GM23338 (cell line): Measurements from ENCODE around the gene TUBA8.

Experiments
- CREB1 ChIP-seq: fragments of 250-450 bp; sonication (Bioruptor Pico); IDR thresholded peaks from 2 replicates; pipeline ENCODE4 v1.5.0; 2020; ENCODE audit warnings: low read depth, mild to moderate bottlenecking, moderate library complexity
- EZH2 ChIP-seq: fragments of 200-600 bp; sonication (generic); IDR thresholded peaks from one replicate; pipeline ENCODE4 v1.8.0; 2017; ENCODE audit warnings: antibody characterized with exemption, mild to moderate bottlenecking, low read depth; ENCODE audit not compliant: unreplicated experiment
- EZH2phosphoT487 ChIP-seq: fragments of 200-600 bp; sonication (generic); IDR thresholded peaks from one replicate; pipeline ENCODE4 v1.8.1; 2018; ENCODE audit warnings: antibody characterized with exemption; ENCODE audit not compliant: unreplicated experiment
- JUNB ChIP-seq: IDR thresholded peaks from one replicate; pipeline ENCODE4 v1.6.1; 2016; ENCODE audit warnings: antibody characterized with exemption; ENCODE audit not compliant: unreplicated experiment
- NANOG ChIP-seq: IDR thresholded peaks from 2 replicates; pipeline ENCODE4 v1.6.1; 2016; ENCODE audit warnings: antibody characterized with exemption, borderline replicate concordance
- POLR2AphosphoS5 ChIP-seq: IDR thresholded peaks from 2 replicates; pipeline ENCODE4 v1.6.1; 2016; ENCODE audit warnings: antibody characterized with exemption, low read depth
- ZNF331 ChIP-seq: fragments of 250-450 bp; sonication (Bioruptor Pico); IDR thresholded peaks from 2 replicates; pipeline ENCODE4 v1.5.0; 2020; ENCODE audit warnings: low read depth, mild to moderate bottlenecking, moderate library complexity
- TF ChIP-seq, protein P1 (sequence below), 2 experiments: fragments of 200-600 bp in 1 of 2; sonication (generic) in 1 of 2; conservative IDR thresholded peaks; 2 replicates each; pipeline versions ENCODE4 v1.5.1 to v1.6.1; 2016 to 2017; ENCODE audit warnings: antibody characterized with exemption in 2 of 2, low read depth in 2 of 2, mild to moderate bottlenecking in 2 of 2, moderate library complexity in 1 of 2
- TF ChIP-seq, protein P2 (sequence below): IDR thresholded peaks from one replicate; pipeline ENCODE4 v1.6.1; 2018; ENCODE audit warnings: antibody characterized with exemption; ENCODE audit not compliant: unreplicated experiment

DNA sequence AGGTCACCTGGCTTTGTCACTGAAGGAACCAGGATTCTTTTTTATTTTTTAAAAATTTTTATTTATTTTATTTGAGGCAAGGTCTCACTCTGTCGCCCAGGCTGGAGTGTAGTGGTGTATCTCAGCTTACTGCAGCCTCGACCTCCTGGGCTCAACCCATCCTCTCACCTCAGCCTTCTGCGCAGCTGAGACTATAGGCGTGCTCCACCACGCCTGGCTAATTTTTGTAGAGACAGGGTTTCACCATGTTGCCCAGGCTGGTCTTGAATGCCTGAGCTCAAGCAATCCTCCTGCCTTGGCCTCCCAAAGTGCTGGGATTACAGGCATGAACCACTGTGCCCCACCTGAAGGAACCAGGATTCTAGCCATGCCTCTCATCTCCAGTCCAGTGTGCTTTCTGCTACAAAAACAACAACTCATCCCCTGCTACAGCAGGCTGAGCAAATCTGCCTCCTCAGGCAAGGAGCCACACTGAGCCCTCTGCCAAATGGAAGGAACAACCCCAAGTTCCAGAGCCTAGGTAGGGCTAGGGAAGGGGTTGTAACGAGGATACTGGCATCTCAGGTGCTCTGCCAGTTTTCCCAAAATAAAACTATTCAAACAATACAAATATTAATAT lies 35.4 kb upstream of the TUBA8 start:
- TF ChIP-seq, protein P1, sequence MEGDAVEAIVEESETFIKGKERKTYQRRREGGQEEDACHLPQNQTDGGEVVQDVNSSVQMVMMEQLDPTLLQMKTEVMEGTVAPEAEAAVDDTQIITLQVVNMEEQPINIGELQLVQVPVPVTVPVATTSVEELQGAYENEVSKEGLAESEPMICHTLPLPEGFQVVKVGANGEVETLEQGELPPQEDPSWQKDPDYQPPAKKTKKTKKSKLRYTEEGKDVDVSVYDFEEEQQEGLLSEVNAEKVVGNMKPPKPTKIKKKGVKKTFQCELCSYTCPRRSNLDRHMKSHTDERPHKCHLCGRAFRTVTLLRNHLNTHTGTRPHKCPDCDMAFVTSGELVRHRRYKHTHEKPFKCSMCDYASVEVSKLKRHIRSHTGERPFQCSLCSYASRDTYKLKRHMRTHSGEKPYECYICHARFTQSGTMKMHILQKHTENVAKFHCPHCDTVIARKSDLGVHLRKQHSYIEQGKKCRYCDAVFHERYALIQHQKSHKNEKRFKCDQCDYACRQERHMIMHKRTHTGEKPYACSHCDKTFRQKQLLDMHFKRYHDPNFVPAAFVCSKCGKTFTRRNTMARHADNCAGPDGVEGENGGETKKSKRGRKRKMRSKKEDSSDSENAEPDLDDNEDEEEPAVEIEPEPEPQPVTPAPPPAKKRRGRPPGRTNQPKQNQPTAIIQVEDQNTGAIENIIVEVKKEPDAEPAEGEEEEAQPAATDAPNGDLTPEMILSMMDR (conservative IDR thresholded peaks at IDR 0.05; ENCODE audit: low read depth in 2 of 2): no peak
- TF ChIP-seq POLR2AphosphoS5: no peak
- TF ChIP-seq EZH2phosphoT487: no peak
- no peak for TF ChIP-seq EZH2
- TF ChIP-seq, protein P2, sequence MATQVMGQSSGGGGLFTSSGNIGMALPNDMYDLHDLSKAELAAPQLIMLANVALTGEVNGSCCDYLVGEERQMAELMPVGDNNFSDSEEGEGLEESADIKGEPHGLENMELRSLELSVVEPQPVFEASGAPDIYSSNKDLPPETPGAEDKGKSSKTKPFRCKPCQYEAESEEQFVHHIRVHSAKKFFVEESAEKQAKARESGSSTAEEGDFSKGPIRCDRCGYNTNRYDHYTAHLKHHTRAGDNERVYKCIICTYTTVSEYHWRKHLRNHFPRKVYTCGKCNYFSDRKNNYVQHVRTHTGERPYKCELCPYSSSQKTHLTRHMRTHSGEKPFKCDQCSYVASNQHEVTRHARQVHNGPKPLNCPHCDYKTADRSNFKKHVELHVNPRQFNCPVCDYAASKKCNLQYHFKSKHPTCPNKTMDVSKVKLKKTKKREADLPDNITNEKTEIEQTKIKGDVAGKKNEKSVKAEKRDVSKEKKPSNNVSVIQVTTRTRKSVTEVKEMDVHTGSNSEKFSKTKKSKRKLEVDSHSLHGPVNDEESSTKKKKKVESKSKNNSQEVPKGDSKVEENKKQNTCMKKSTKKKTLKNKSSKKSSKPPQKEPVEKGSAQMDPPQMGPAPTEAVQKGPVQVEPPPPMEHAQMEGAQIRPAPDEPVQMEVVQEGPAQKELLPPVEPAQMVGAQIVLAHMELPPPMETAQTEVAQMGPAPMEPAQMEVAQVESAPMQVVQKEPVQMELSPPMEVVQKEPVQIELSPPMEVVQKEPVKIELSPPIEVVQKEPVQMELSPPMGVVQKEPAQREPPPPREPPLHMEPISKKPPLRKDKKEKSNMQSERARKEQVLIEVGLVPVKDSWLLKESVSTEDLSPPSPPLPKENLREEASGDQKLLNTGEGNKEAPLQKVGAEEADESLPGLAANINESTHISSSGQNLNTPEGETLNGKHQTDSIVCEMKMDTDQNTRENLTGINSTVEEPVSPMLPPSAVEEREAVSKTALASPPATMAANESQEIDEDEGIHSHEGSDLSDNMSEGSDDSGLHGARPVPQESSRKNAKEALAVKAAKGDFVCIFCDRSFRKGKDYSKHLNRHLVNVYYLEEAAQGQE: no peak
- TF ChIP-seq CREB1 (CRISPR knock-in tag): no peak
- no peak for TF ChIP-seq NANOG
- TF ChIP-seq ZNF331 (CRISPR knock-in tag): no peak
- no peak for TF ChIP-seq JUNB
